GM21423 (cell line): Measurements from ENCODE around the gene ESRRB.

Source experiments
- ATAC-seq: cut with Tn5 transposase; IDR thresholded peaks from one replicate; pipeline ENCODE4 v1.9.1; 2021; ENCODE audit warnings: mild to moderate bottlenecking, moderate library complexity; ENCODE audit not compliant: unreplicated experiment

ESRRB gene

DNA sequence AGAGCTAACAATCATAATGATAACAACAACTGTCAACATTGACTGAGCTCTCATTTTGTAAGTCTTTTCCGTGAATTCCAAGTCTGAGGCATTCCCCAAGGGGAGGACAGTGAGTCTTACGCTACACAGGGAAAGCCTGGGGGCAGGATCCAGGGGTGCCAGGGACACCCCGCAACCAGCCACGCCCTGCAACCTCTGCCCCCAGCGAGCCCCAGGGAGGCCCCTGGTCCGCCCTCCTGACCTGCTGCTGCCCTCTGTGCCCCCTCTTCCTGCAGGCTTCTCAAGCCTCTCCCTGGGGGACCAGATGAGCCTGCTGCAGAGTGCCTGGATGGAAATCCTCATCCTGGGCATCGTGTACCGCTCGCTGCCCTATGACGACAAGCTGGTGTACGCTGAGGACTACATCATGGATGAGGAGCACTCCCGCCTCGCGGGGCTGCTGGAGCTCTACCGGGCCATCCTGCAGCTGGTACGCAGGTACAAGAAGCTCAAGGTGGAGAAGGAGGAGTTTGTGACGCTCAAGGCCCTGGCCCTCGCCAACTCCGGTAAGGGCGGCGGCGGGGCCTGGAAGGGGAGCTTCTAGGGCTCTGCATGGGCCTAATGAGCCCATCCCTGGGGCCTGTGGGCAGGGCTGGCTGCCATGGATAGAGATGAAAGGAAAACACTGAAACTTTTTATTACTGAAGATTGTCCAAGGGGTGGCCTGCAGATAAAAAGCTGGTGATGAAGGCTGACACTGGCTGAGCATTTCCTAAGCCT is 115.4 kb downstream of the ESRRB start:
- ATAC-seq, result no peak

DNA sequence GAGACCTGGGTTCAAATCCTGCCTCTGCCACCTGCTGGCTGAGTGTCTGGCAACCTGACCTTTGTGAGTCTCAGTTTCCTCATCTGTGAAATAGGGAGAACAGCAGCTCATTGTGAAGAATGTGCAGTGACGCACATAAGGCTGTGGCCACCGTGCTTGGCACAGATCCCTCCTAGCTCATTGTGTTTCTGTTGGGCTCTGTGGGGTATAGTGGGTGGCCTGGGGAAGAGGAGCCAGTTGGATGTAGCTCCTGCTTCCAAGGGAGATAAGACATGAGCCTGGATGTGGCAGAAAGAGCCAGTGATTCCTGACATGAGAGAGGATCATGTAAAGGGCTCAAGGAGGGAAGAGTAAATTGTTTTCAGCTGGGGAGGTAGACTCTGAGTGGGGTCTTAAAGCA is 120.0 kb downstream of the ESRRB start:
- ATAC-seq, result no peak

DNA sequence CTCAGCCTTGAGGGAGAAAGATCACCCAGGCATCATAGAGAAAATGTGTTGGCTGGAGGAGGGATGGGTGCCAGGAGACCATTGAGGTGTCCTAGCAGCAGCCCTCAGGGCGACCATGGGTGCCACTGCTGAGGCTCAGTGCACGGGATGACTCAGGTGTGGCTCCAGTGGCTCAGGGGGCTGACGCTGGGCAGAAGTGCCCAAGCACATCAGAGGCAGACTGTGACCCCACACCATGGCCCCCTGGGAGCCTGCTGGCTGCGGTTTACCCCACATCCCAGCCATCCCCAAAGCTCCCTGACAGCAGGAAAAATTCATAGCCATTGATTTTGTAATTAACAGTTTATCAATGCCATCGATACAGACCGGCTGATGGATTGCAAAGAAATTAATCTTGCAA is 120.7 kb downstream of the ESRRB start:
- ATAC-seq, result no peak

DNA sequence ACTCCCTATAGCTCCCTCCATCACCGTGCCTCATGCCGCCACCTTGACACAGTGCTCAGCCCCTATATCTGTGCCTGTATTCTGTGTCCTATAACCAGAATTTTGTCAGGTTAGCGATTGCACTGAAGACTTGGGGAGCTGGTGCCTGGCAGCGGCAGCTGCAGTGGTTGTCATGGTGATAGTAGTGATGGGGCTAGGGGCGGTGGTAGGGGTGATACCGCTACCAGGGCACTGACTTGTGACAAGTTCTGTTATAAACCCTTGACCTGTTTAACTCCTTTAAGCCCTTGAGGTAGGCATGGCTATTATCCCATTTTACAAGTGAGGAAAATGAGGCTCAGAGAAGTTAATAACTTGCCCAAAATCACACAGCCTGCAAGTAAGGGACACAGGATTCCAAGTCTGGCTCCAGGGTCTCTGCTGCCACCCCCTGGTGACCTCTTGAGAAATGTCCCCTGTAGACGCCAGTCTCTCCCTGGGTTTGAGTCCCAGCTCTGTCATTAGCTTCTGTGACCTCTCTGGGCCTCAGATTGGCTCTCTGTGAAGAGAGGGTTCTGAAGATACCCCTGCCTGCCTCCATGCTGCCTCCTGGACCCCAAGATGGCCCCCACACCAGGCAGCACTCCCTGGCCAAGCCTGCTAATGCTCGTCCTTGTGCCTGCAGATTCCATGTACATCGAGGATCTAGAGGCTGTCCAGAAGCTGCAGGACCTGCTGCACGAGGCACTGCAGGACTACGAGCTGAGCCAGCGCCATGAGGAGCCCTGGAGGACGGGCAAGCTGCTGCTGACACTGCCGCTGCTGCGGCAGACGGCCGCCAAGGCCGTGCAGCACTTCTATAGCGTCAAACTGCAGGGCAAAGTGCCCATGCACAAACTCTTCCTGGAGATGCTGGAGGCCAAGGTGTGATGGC is 121.9 kb downstream of the ESRRB start:
- no peak for ATAC-seq

DNA sequence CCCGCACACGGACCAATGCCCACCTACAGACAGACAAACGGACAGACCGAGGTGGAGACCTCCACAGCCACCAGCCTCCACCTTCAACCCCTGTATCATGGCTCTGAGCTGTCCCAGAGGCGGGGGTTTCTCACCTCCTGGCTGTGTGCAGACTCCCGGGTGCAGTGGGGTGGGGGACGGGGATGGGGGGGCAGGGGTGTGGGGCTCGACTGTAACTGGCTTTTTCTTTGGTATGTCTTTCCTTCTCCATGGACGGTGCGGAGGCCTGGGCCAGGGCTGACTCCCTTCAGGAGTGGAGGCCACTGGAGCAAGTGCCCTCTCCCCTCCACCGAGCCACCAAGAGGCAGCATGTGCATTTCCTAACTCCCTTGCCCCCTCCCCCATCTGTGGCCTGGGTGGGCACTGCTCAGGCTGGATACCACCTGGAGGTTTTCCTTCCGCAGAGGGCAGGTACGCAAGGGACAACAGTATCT is 122.6 kb downstream of the ESRRB start:
- no peak for ATAC-seq

DNA sequence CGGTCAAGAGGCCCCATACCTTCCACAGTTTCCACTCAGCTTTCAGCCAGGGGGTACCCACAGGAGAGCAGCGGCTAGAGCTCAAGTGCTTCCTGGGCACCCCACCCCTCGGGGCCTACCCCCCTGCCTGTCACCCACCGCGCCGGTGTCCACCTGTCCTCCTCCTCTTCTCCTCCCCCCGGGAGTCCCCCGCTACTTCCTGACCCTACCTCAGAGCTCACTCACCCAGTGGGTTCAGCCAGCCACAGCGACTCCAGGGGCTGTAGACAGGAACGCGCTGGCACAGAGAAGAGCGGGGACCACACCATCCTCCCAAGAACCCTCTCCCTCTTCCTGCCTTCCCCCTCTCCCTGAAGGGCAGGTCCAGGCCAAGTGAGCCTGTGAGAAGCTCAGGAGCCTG is 123.0 kb downstream of the ESRRB start:
- no peak for ATAC-seq

DNA sequence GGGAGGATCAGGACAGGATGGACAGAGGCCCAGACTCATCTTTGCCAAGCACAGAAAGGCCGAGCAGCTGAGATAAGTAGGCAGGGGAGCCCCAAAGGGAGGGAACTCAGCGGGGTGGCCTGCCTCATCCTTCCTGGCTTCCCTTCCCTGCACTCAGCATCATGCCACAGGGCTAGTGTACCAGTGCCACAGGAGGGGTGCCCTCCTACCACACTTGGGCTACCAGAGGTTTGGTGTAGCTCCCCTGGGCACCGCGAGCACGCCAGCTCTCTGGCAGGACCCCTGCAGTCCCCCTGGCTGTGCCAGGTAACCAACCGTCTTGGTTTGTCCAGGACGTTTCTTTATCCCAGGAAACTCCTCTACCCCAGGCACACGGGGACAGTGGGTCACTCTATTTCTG is 123.5 kb downstream of the ESRRB start:
- ATAC-seq, result no peak

DNA sequence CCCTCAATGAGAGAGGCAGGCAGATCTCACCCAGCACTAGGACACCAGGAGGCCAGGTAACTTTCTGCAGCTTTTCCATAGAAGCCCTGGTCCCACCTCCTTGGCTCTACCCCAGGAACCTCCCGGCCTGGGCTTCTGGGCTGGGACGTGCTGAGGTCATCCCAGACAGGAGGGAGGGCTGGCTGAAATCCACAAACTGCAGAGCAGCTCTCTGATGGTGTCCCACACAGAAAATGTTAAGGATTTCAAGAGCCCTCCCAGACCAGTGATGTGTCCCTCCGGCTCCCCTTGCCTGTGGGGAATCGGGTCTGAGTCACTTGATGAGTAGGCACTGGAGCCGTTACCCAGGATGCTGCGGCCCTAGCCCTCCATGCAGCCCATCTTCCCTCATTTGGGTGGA is 124.1 kb downstream of the ESRRB start:
- ATAC-seq, result no peak

DNA sequence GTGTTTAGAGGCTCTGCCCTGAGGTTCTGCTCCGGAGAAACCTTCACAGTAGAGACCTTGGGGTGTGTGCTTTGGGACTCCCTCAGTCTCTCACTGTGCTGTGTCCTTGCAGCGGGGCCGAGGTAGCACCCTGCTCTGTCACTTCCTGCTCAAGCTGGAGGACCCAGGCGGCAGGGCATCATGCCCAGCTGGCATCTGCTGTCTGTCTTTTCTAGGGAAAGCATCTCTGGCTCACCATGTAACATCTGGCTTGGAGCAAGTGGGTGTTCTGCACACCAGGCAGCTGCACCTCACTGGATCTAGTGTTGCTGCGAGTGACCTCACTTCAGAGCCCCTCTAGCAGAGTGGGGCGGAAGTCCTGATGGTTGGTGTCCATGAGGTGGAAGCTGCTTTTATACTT is 124.5 kb downstream of the ESRRB start:
- no peak for ATAC-seq

DNA sequence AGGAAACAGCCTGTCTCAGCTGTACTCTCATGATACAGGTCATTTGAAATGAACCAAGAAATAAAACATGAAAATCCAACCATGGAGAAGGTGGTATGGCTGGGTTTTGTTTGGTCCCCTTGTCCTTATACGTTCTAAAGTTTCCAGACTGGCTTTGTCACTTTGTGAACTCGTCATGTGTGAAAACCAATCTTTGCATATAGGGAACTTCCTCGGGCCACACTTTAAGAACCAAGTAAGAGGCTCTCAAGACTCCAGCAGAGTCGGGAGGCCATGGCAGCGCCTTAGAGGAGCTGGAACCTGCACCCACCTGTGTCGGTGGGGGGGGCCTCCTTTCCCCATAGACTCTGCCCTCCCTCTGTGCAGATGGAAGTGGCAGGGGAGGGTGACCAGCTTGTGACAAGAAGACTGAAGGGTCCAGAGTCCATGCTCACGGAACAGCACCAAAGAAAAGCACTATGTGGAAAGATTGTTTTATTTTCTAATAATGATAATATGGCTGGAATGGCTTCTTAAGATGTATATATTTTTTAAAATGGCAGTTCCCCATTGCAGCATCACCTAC is 125.3 kb downstream of the ESRRB start:
- no peak for ATAC-seq

DNA sequence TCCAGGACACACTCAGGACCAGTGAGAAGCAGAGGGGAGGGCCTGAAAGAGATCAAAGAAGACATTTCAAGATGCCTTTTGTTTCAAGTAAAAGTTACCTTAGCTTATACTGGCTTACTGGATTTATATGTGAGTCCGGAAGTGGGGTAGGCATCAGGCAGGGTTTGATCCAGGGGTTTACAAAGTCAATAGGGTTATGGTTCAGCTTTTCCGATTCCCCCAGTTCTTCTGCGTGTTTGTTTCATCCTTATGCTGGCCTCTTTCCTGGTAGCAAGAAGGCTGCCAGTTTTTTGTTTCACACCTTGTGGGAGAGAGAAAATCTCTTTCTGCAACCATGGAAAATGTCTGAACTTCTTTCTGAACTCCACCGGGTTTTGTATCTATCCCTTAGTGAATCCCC is 126.3 kb downstream of the ESRRB start:
- ATAC-seq, result no peak

DNA sequence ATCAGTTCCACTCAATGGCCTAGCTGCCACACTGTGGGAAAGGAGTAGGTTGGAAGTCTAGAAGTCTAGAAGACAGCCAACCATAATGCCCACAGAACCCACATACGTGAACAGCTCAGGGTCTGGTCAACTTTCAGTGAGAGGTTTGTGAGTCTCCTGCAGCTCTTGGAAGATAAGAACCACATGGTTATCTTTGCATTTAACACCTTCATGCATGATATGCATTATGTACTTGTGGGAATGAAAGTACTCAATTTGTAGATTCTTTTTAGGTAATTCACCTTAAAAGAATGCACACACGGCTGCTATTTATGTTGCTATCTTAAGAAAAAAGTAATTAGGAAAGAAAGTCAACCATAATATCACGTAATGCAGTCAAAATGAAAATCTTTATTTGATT is 126.7 kb downstream of the ESRRB start:
- ATAC-seq, result no peak

DNA sequence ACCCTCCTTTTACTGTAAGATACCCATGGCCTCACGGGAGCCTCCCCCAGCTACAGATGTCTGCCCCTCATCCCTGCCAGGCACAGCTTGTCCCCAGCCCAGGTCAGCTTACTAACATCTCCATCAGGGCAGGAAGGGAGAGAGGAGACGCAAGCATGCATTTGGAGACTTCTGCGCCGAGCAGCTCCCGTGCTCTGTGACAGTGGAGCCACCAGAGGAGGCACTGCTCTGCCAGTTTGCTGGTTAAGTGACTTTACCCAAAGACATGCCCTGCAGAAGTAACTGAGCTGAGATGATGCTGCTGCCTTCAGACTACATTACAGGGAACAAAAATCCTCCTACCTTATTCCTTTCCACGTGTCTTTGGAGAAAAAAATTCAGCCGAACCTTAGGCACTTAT is 133.4 kb downstream of the ESRRB start:
- ATAC-seq, result no peak

DNA sequence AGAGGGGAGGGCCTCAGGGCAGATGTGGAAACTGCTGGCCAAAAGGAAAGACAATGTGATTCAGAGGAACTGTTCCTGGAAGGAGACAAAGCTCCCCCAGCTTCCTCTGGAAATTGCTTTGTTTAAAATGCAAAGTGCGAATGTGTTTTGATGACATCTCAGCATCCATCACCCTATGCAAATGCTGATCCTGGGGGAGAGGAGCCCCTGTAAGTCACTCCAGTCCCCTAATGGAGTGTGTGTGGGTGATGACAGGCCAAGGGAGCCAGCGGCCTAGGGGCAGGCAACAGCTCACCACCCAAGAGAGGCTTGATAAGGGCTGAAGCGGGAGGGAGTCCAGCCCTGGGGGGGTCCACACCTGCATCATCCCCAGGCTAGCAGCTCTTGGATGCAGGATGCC is 134.2 kb downstream of the ESRRB start:
- ATAC-seq, result no peak

DNA sequence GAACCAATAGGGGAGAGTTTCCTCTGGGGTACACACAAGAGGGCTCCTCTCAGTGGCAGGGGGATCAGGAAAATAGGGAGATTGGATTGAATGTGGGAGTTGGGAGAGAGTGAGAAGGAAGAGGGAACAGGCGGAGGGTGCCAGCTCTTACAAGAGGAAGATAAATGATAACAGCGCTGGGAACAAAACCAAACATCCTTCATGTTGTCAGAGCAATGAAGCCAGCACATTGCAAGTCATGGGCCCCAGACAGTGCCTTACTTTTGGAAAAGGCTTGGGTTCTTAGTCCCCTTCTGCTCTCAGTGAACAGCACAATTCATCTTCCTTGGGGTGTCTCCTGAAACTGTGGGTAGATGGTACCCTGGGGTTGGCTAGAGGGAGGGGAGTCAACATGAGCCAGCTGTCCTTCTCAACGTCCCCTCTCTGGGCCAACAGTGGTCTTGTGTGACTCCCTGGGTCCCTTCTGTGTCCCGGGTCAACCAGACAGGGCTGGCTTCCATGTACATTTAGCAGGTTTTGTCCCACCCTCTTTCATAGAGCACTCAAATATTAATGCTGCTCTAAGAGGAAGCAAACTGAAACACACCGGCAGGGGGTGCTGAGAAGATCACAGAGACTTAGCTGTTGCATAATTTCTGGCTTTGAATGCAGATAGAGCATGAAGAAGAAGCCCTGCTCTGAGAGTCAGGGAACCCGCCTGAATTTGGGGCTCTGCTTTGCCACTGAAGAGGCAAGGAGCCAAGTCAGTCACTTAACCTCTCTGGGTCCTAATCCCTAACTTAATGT is 138.5 kb downstream of the ESRRB start:
- no peak for ATAC-seq

DNA sequence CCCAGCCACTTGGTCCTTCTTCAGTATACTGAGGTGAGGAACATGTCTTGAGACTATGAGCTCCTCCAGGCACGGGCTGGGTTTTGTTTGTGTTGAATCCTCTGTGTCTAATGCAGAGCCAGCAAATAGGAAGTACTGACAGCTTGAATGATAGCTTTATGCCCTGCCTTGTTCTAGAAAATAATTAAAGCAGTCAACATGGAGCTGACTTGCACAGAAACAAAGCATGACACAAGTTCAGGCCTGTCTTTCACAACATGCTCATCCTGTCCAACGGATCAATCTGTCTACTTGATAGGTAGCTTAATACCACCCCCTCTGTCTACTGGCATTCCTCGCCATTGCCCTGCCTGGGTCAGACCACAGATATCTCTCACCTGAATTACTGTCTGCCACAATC is 140.9 kb downstream of the ESRRB start:
- no peak for ATAC-seq

DNA sequence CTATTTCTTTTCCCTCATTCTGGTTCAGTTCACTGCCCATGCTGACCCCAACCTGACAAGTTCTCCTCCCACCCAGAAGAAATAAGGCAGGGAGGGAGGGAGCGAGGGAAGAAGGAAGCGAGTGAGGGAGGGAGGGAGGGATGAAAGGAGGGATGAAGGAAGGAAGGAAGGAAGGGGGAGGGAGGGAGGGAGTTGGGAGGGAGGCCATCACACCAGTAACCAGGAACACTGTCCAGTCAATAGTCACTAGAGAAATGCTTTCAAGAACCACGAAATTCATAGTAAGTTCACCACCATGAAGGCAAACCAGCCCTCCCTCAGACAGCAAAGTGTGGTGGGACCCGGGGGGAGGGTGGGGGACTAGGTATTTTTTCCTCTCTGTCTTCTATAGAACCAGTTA is 142.4 kb downstream of the ESRRB start:
- no peak for ATAC-seq

DNA sequence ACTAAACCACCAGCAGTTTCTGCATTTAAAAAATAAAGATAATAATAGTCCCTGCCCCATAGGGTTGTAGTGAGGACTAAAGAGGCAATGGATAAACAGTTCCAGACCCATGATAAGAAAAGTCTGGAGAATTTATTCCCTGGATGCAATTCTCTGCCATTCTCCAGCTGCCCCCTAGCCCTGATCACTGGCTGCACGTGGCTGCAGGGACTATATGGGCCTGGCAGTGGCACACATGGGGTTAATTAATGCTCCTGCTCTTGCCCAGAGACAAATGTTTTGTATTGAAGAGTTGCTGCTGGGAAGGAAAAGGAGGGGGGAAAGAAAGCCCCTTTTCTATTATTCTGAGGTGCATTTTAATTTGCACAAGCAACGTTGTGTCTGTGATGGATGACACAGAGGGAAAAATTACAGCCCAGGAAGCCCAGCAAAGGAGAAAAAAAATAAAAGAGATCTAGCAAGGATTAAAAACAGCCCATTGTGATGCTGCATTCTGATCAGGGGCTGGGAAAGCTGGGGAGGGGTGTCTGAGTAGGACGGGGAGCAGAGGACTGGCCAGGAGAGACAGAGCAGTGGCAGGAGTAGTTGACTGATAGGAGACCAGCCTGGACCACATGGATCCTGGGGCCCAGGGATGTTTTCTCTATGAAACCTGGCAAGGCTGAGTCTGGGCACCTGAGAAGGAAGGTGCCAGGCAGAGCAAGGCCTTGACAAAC is 149.3 kb downstream of the ESRRB start:
- no peak for ATAC-seq

DNA sequence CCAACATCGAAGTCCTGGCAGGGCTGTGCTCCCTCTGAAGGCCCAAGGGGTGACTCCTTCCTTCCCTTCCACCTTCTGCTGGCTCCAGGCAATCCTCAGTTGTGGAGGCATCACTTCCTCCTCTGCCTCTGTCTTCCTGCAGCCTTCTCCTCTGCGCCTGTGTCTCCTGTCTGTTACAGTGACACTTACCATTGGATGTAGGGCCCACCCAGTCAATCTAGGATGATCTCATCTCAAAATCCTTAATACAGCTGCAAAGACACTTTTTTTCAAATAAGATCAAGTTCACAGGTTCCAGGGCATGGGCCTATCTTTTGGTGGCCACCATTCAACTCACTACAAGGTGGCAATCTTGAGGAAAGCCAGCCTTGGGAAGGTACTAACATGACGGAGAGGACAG is 155.1 kb downstream of the ESRRB start:
- ATAC-seq, result no peak

DNA sequence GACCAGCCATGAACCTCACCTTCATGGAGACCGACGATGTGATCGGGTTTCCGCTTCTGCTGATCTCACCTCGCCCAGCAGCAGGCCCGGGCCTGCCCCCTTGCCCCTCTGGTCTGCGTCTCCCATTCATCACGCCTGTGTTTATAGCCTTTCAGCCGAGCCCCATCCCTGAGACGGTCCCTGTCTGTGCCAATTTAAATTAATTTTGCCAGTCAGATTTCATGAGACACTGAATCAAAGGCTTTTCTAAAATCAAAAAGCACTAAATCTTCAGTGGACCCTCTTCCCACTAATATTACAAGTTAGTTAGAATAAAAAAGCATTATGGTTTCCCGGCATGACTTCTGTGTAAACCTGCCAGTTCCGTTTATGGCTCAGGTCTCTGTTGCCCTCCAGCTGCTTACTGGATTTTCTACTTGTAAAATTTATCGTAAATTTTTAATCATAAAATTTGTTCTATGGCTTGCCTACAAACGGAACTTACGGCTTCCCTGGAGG is 155.9 kb downstream of the ESRRB start:
- ATAC-seq, result no peak
